Naive thymus-derived CD4-positive, alpha-beta T cell (primary cell): Measurements from ENCODE around the gene RCOR3. TPM values are rescaled to one million over a fixed set of nuclear protein-coding genes. Genes with fewer than 3 reads are reported as not detected.
"Not testable (repeated sequence)": the region's sequence is repeated elsewhere in the genome, so short reads cannot be mapped to it uniquely, and the experiment has no call there.

ENCODE experiments used
- ATAC-seq: fragments of 150-1000 bp; cut with Tn5 transposase; 2 replicates; pipeline ENCODE4 v1.10.0; 2021; ENCODE audit warnings: mild to moderate bottlenecking, moderate library complexity
- CTCF ChIA-PET: fragments of 350-600 bp; sonication (Branson Sonifier 250); formaldehyde crosslinking; loops from one replicate; lab custom pipeline; 2021; ENCODE audit warnings: antibody characterized with exemption; lab: Charles Lee
- POLR2A ChIA-PET: fragments of 350-600 bp; sonication (Branson Sonifier 250); formaldehyde crosslinking; loops from one replicate; lab custom pipeline; 2021; ENCODE audit warnings: antibody characterized with exemption, inconsistent platforms; lab: Charles Lee
- DNase-seq, 9 donors: peaks; one replicate each; pipeline versions ENCODE4 v3.0.0 to v3.0.0-alpha.2; 2020 to 2022; ENCODE audit warnings: mixed read lengths in 1 of 9
- H3K27ac ChIP-seq: one replicate; pipeline ENCODE4 v1.7.0; 2013; ENCODE audit warnings: mild to moderate bottlenecking, low read depth, low read length, moderate library complexity
- H3K27me3 ChIP-seq, 2 donors: one replicate each; pipeline ENCODE4 v1.7.0; 2013; ENCODE audit warnings: low read length in 2 of 2, mild to moderate bottlenecking in 2 of 2, moderate library complexity in 2 of 2; ENCODE audit not compliant: control insufficient read depth in 2 of 2, insufficient read depth in 2 of 2
- H3K36me3 ChIP-seq, 3 experiments: 1 replicate in 2 of 3; 2 replicates in 1 of 3; pipeline ENCODE4 v1.7.0; 2013; ENCODE audit warnings: low read length in 3 of 3, mild to moderate bottlenecking in 3 of 3, moderate library complexity in 1 of 3; ENCODE audit not compliant: insufficient read depth in 3 of 3, control insufficient read depth in 2 of 3
- H3K4me1 ChIP-seq, 2 donors: one replicate each; pipeline ENCODE4 v1.7.0; 2013; ENCODE audit warnings: low read length in 2 of 2, mild to moderate bottlenecking in 2 of 2, moderate library complexity in 1 of 2; ENCODE audit not compliant: control insufficient read depth in 2 of 2, insufficient read depth in 2 of 2
- H3K4me3 ChIP-seq: 2 replicates; pipeline ENCODE4 v1.7.0; 2013; ENCODE audit warnings: mild to moderate bottlenecking, low read length
- H3K9me3 ChIP-seq, 3 experiments: 1 replicate in 2 of 3; 2 replicates in 1 of 3; pipeline ENCODE4 v1.7.0; 2013; ENCODE audit warnings: low read length in 3 of 3; ENCODE audit not compliant: control insufficient read depth in 2 of 3
- H3K27ac Mint-ChIP-seq, 9 donors: one replicate each; pipeline ENCODE4 v1.8.0; 2020 to 2022; ENCODE audit warnings: mixed read lengths in 9 of 9, mild to moderate bottlenecking in 8 of 9, moderate library complexity in 5 of 9, inconsistent platforms in 2 of 9
- H3K27me3 Mint-ChIP-seq, 5 donors: one replicate each; pipeline ENCODE4 v1.8.0; 2021 to 2022; ENCODE audit warnings: mixed read lengths in 5 of 5, mild to moderate bottlenecking in 1 of 5
- H3K36me3 Mint-ChIP-seq, 5 donors: one replicate each; pipeline ENCODE4 v1.8.0; 2020 to 2022; ENCODE audit warnings: mixed read lengths in 5 of 5, mild to moderate bottlenecking in 3 of 5, inconsistent platforms in 1 of 5
- H3K4me1 Mint-ChIP-seq, 7 donors: one replicate each; pipeline ENCODE4 v1.8.0; 2020 to 2022; ENCODE audit warnings: mixed read lengths in 7 of 7, mild to moderate bottlenecking in 3 of 7, inconsistent platforms in 1 of 7
- H3K4me3 Mint-ChIP-seq, 10 donors: one replicate each; pipeline ENCODE4 v1.8.0; 2020 to 2022; ENCODE audit warnings: mild to moderate bottlenecking in 10 of 10, mixed read lengths in 10 of 10, moderate library complexity in 6 of 10, inconsistent platforms in 2 of 10
- H3K9me3 Mint-ChIP-seq, 11 donors: one replicate each; pipeline ENCODE4 v1.8.0; 2020 to 2022; ENCODE audit warnings: mixed read lengths in 11 of 11, mild to moderate bottlenecking in 4 of 11, inconsistent platforms in 1 of 11, moderate library complexity in 1 of 11
- intact Hi-C, 2 donors: fragments of 100-400 bp; cut with micrococcal nuclease; formaldehyde crosslinking; loops; one replicate each; pipeline ENCODE4 v1.15.1; 2023
- polyA plus RNA-seq, 2 donors: library from polyadenylated mRNA; unstranded; fragments of 300-500 nt; fragmentation: Illumina TruSeq; gene quantifications; one replicate each; pipeline ENCODE4 v1.2.3, GENCODE V29; 2021
- total RNA-seq, 6 experiments: library from RNA in 5 of 6; stranded (reverse) in 5 of 6; gene quantifications; 1 replicate in 5 of 6; 2 replicates in 1 of 6; pipeline ENCODE4 v1.2.3 and lab custom pipeline; 2021 to 2026

The RCOR3 gene
- total and polyA plus RNA-seq, 7 experiments from 2014 or later: 26.8 to 98.0 (median 68.0) TPM

DNA sequence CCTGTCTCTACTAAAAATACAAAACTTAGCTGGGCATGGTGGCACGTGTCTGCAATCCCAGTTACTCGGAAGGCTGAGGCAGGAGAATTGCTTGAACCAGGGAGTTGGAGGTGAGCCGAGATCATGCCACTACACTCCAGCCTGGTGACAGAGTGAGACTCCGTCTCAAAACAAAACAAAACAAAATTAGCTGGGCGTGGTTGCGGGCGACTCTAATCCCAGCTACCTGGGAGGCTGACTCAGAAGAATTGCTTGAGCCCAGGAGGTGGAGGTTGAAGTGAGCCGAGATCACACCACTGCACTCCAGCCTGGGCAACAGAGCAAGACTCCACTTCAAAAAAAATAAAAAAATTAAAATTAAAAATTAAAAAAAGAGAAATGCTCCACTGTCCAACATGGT, 18.6 kb upstream of the RCOR3 start:
- POLR2A ChIA-PET, DNase-seq, H3K9me3 ChIP-seq, H3K36me3 ChIP-seq, H3K4me3 ChIP-seq, CTCF ChIA-PET, H3K4me3 Mint-ChIP-seq, ATAC-seq, H3K4me1 Mint-ChIP-seq, H3K27me3 ChIP-seq, H3K27ac Mint-ChIP-seq, H3K36me3 Mint-ChIP-seq, intact Hi-C loops, H3K4me1 ChIP-seq, H3K27ac ChIP-seq, H3K9me3 Mint-ChIP-seq: not testable (repeated sequence)
- peaks cover 0 to 19% (median 0%) of the 10 kb centered on the region in 5 donors for H3K27me3 Mint-ChIP-seq

DNA sequence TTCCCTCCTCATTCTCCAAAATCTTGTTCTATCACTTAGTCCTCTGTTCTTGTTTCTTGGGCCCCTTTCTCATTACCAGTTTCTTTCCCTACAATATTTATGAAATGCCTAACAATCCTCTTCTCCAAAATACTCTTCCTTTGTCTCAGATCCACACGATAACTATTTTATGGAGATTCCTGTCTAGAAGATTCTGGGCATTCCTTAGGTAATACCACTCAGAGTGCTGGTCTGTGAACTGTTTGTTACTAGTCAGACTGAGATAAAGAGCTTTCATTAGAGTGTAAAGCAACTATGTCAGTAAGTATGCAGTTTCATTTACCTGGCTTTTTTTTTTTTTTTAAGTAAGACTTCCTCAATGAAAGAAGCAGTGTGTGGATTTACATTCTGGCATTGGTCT, 18.1 kb upstream of the RCOR3 start:
- Histone ChIP-seq H3K27me3 (no peaks in the 10 kb centered on the region), H3K9me3 (no peaks in the 10 kb centered on the region), H3K27ac (no peak overlapping the region), H3K4me3 (no peak overlapping the region), H3K36me3 (no peaks in the 10 kb centered on the region), H3K4me1 (no peaks in the 10 kb centered on the region)
- intact Hi-C loops: no loop called here
- Mint-ChIP-seq H3K36me3 (no peaks in the 10 kb centered on the region), H3K4me1 (peaks cover 0 to 3% (median 0%) of the 10 kb centered on the region in 7 donors), H3K27ac (no peak overlapping the region), H3K4me3 (no peak overlapping the region), H3K27me3 (peaks cover 0 to 19% (median 0%) of the 10 kb centered on the region in 5 donors), H3K9me3 (no peaks in the 10 kb centered on the region)
- ChIA-PET CTCF (no interaction called here), POLR2A (no interaction called here)
- ATAC-seq (no peak), DNase-seq (no peak)

DNA sequence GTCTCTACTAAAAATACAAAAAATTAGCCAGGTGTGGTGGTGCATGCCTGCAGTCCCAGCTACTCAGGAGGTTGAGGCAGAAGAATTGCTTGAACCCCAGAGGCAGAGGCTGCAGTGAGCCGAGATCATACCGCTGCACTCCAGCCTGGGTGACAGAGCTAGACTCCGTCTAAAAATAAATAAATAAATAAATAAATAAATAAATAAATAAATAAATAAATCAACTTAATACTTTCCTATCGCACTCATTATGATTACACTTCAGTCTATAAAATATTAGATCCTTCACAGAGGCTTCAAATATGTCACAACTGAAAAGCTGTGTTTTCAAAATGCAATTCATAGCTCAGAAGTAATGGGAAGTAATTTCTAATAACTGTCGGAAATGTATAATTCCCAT, 15.5 kb upstream of the RCOR3 start:
- Mint-ChIP-seq H3K27me3 (peaks cover 0 to 31% (median 0%) of the 10 kb centered on the region in 5 donors), H3K4me1 (peaks cover 0 to 19% (median 9%) of the 10 kb centered on the region in 7 donors)
- DNase-seq, H3K4me1 ChIP-seq, H3K36me3 Mint-ChIP-seq, POLR2A ChIA-PET, H3K9me3 Mint-ChIP-seq, H3K27ac Mint-ChIP-seq, H3K4me3 ChIP-seq, H3K36me3 ChIP-seq, H3K4me3 Mint-ChIP-seq, H3K9me3 ChIP-seq, H3K27ac ChIP-seq, intact Hi-C loops, H3K27me3 ChIP-seq, CTCF ChIA-PET, ATAC-seq: not testable (repeated sequence)

DNA sequence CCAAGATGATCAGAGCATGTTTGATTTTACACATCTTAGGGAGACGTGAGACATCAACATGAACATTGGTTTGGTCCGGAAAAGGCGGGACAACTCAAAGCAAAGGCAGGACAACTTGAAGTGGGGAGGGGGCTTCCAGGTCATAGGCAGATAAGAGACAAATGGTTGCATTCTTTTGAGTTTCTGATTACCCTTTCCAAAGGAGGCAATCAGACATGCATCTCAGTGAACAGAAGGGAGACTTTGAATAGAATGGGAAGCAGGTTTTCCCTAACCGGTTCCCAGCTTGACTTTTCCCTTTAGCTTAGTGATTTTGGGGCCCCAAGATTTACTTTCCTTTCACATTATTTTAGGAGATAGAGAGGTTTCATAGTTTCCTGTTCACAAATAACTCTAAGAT, 12.6 kb upstream of the RCOR3 start:
- H3K4me3 Mint-ChIP-seq, ATAC-seq, H3K9me3 Mint-ChIP-seq, H3K4me1 ChIP-seq, H3K4me3 ChIP-seq, POLR2A ChIA-PET, H3K27ac Mint-ChIP-seq, H3K27ac ChIP-seq, H3K36me3 Mint-ChIP-seq, DNase-seq, CTCF ChIA-PET, H3K36me3 ChIP-seq, intact Hi-C loops, H3K27me3 ChIP-seq, H3K9me3 ChIP-seq: not testable (repeated sequence)
- peaks cover 0 to 22% (median 0%) of the 10 kb centered on the region in 5 donors for H3K27me3 Mint-ChIP-seq
- peaks cover 0 to 16% (median 9%) of the 10 kb centered on the region in 7 donors for H3K4me1 Mint-ChIP-seq

DNA sequence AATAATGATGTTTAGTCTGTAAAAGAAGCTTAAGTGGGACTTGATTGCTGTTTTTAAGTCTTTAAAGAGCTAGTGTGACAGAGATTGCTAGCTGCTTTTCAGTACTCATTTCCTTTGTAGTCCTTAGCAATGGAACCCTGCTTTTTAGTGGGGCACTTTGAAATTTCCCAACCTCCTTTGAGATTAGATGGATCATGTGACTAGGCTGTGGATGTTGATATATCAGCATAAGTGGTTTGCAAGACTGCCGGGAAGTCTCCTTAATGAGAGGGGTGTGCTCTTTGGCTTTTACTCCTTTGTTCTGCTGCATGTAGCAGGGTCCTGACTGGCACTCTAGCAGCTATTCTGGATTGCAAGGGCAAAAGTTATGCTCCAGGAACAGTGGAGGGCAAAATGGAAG, 11.2 kb upstream of the RCOR3 start:
- Mint-ChIP-seq H3K9me3 (no peaks in the 10 kb centered on the region), H3K4me1 (peaks cover 0 to 16% (median 9%) of the 10 kb centered on the region in 7 donors), H3K27me3 (peaks cover 0 to 24% (median 0%) of the 10 kb centered on the region in 5 donors), H3K36me3 (no peaks in the 10 kb centered on the region), H3K27ac (peak overlapping the region in 4 of 9 donors; percentile 34 to 64 (median 44)), H3K4me3 (peak overlapping the region in 1 of 10 donors; percentile 1)
- POLR2A ChIA-PET: interaction anchor here (0.6 to 0.9 kb wide), 2 partner anchors 10 to 1512 kb away, joined by 3 to 4 read pairs; no protein-coding TSS in a partner anchor
- no peaks in the 10 kb centered on the region for H3K4me1 ChIP-seq
- CTCF ChIA-PET: no interaction called here
- intact Hi-C loops: no loop called here
- ATAC-seq: no peak
- no peaks in the 10 kb centered on the region for H3K27me3 ChIP-seq
- H3K9me3 ChIP-seq: no peaks in the 10 kb centered on the region
- H3K4me3 ChIP-seq: no peak overlapping the region
- H3K36me3 ChIP-seq: no peaks in the 10 kb centered on the region
- no peak for DNase-seq
- H3K27ac ChIP-seq: no peak overlapping the region

DNA sequence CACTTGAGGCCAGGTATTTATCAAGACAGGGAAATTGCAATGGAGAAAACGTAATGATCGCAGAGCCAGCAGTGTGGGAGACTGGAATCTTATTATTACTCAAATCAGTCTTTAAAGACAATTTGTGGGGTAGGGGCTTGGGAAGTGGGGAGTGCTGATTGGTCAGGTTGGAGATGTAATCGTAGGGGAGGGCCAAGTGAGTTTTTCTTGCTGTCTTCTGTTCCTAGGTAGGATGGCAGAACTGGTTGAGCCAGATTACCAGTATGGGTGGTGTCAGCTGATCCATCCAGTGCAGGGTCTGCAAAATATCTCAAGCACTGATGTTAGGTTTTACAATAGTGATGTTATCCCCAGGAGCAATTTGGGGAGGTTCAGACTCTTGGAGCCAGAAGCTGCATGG, 9.6 kb upstream of the RCOR3 start:
- H3K9me3 Mint-ChIP-seq, H3K36me3 ChIP-seq, DNase-seq, H3K4me3 Mint-ChIP-seq, H3K27me3 ChIP-seq, H3K4me1 ChIP-seq, H3K36me3 Mint-ChIP-seq, H3K9me3 ChIP-seq, ATAC-seq, H3K27ac ChIP-seq, CTCF ChIA-PET, H3K4me3 ChIP-seq: not testable (repeated sequence)
- Mint-ChIP-seq H3K27me3 (peaks cover 0 to 19% (median 0%) of the 10 kb centered on the region in 5 donors), H3K27ac (peak overlapping the region in 1 of 9 donors; percentile 6), H3K4me1 (peaks cover 0 to 16% (median 9%) of the 10 kb centered on the region in 7 donors)
- intact Hi-C loops: loop anchor here in 1 of 2 donors (10.0 kb wide), 1 partner anchor 1495 kb away; the partner anchor contains the start of gene TRAF3IP3
- POLR2A ChIA-PET: interaction anchor here (2.0 kb wide), 1 partner anchor 9 kb away, joined by 10 read pairs; the partner anchor contains the start of gene RCOR3

DNA sequence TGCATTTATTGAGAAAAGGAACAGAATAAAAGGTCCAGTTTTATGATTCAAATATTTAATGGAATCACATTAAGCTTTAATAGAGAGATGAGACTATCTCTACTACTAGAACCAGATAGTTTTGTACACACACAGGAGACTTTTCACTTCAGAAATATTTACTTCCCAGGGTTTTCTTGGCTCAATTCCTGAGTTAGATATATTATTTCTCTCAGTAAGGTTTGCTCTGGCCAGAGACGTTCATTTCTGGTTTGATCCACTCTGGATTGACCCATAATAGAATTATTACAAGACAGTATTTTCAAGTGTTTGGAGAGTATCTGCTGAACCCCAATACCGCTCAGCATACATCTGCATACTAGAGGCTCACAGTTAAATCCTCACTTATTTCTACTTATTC, 1.3 kb upstream of the RCOR3 start:
- Histone ChIP-seq H3K27me3 (no peaks in the 10 kb centered on the region), H3K27ac (peak overlapping the region; percentile 89), H3K4me1 (peaks cover 6 to 17% of the 10 kb centered on the region in 2 donors), H3K36me3 (peaks cover 0 to 15% (median 0%) of the 10 kb centered on the region in 3 experiments), H3K9me3 (no peaks in the 10 kb centered on the region), H3K4me3 (peak overlapping the region; percentile 87)
- peaks cover 0 to 4% (median 0%) of the 10 kb centered on the region in 5 donors for H3K27me3 Mint-ChIP-seq
- H3K9me3 Mint-ChIP-seq: peaks cover 0 to 5% (median 0%) of the 10 kb centered on the region in 11 donors
- POLR2A ChIA-PET: interaction anchor here (0.8 to 2.2 kb wide), 14 partner anchors 8 to 321 kb away, joined by 3 to 13 read pairs (median 4); partner anchors contain the start of genes KCNH1 and SLC30A1
- DNase-seq (no peak), ATAC-seq (no peak)
- peaks cover 16 to 27% (median 21%) of the 10 kb centered on the region in 7 donors for H3K4me1 Mint-ChIP-seq
- H3K27ac Mint-ChIP-seq: peak overlapping the region; percentile 88 to 99 (median 93)
- CTCF ChIA-PET: interaction anchor here (0.6 to 1.5 kb wide), 4 partner anchors 65 to 809 kb away, joined by 3 to 6 read pairs (median 4); partner anchors contain the start of gene KCNH1
- H3K36me3 Mint-ChIP-seq: peaks cover 0 to 5% (median 4%) of the 10 kb centered on the region in 5 donors
- H3K4me3 Mint-ChIP-seq: peak overlapping the region; percentile 86 to 97 (median 92)
- intact Hi-C loops: loop anchor here (1.0 to 10.0 kb wide), 10 partner anchors 29 to 1759 kb away; partner anchors contain the start of genes ANGEL2 (in 1 of the 2), HHAT (in 1 of the 2), LPGAT1 (in 1 of the 2) and TRAF3IP3 (in 1 of the 2)
